HG03575 (cell line): Measurements from ENCODE around the gene SNTG2.

Source experiments
- ATAC-seq: cut with Tn5 transposase; IDR thresholded peaks from one replicate; pipeline ENCODE4 v1.9.1; 2021; ENCODE audit not compliant: unreplicated experiment, insufficient number of reproducible peaks, low FRiP score; ENCODE audit errors: extremely low read depth

The SNTG2 gene

GRCh38 chr2:979069-979928 is 28.6 kb downstream of the SNTG2 start:
- ATAC-seq, result no peak

- no peak for ATAC-seq
Observed at GRCh38 chr2:980176-980575, 29.5 kb downstream of the SNTG2 start.

GRCh38 chr2:981258-981657 is 30.6 kb downstream of the SNTG2 start:
- ATAC-seq, result no peak

GRCh38 chr2:981759-982158 is 31.1 kb downstream of the SNTG2 start:
- no peak for ATAC-seq

GRCh38 chr2:985317-985898 is 34.8 kb downstream of the SNTG2 start:
- ATAC-seq, result no peak

GRCh38 chr2:987789-988188 is 37.1 kb downstream of the SNTG2 start:
- no peak for ATAC-seq

- no peak for ATAC-seq
Observed at GRCh38 chr2:989781-990467, 39.3 kb downstream of the SNTG2 start.

GRCh38 chr2:990970-991369 is 40.3 kb downstream of the SNTG2 start:
- ATAC-seq, result no peak

- no peak for ATAC-seq
Observed at GRCh38 chr2:1002350-1002749, 51.7 kb downstream of the SNTG2 start.

- no peak for ATAC-seq
Observed at GRCh38 chr2:1004398-1004797, 53.7 kb downstream of the SNTG2 start.

GRCh38 chr2:1010415-1010930 is 59.8 kb downstream of the SNTG2 start:
- ATAC-seq, result no peak

- ATAC-seq, result no peak
Observed at GRCh38 chr2:1011006-1011405, 60.4 kb downstream of the SNTG2 start.

GRCh38 chr2:1011985-1012384 is 61.3 kb downstream of the SNTG2 start:
- no peak for ATAC-seq

GRCh38 chr2:1014802-1015201 is 64.2 kb downstream of the SNTG2 start:
- ATAC-seq, result no peak

- ATAC-seq, result no peak
Observed at GRCh38 chr2:1016500-1016899, 65.9 kb downstream of the SNTG2 start.

GRCh38 chr2:1017827-1018226 is 67.2 kb downstream of the SNTG2 start:
- ATAC-seq, result no peak

- no peak for ATAC-seq
Observed at GRCh38 chr2:1020206-1020605, 69.6 kb downstream of the SNTG2 start.

GRCh38 chr2:1022178-1022577 is 71.5 kb downstream of the SNTG2 start:
- ATAC-seq, result no peak

GRCh38 chr2:1024981-1025380 is 74.3 kb downstream of the SNTG2 start:
- no peak for ATAC-seq

GRCh38 chr2:1026141-1026540 is 75.5 kb downstream of the SNTG2 start:
- no peak for ATAC-seq
